ENCODE data around the gene USP47. TPM values are rescaled to one million over a fixed set of nuclear protein-coding genes. Genes with fewer than 3 reads are reported as not detected.

The USP47 gene
- total RNA-seq, 1 experiment from 2014 or later = 37.5 TPM

DNA sequence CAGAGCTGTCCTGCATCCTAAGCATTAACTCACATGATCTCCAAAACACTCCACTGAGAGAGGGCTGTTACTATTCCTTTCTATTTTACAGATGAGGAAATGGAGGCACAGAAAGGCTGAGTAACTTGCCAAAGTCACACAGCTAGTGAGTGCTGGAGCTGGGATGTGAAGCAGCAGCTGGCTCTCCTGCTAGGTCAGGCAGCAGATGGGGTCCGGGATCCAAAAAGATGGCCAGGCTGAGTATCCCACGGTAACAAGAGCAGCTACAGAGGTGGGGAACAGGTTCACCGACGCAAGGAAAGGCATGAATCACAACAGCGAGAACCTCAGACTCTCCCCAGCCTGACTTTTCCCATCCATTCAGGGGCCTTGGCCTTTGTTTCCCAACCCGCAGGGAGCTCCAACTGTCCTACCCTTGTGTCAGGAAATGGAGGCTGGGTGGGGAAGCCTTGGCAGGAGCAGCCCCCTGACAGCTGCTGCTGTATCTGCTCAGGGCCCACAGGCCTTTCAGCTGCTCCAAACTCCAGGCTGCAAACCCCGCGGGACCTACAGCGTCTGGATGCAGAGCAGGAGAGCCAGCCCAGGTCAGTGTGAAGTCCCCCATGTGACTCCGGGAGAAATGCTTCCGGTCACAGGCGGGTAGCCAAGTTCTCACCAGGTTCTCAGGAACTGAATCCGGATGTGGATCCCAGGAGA, 137.2 kb downstream of the USP47 start:
- Mint-ChIP-seq H3K4me3 (ENCODE audit: low read depth, unreplicated experiment) (no peak overlapping the region), H3K4me1 (ENCODE audit: low read depth, unreplicated experiment) (peaks cover 30% of the 10 kb centered on the region), H3K9me3 (ENCODE audit: low read depth, unreplicated experiment) (no peaks in the 10 kb centered on the region), H3K27ac (ENCODE audit: unreplicated experiment) (no peak overlapping the region), H3K36me3 (ENCODE audit: insufficient read depth, unreplicated experiment) (no peaks in the 10 kb centered on the region), H3K27me3 (ENCODE audit: unreplicated experiment) (no peaks in the 10 kb centered on the region)
- no peak for DNase-seq
- intact Hi-C loops (cut with micrococcal nuclease; ENCODE audit: unreplicated experiment) = loop anchor here (10.0 kb wide), 1 partner anchor 46 kb away; no protein-coding TSS in a partner anchor
- TF ChIP-seq, protein P1, sequence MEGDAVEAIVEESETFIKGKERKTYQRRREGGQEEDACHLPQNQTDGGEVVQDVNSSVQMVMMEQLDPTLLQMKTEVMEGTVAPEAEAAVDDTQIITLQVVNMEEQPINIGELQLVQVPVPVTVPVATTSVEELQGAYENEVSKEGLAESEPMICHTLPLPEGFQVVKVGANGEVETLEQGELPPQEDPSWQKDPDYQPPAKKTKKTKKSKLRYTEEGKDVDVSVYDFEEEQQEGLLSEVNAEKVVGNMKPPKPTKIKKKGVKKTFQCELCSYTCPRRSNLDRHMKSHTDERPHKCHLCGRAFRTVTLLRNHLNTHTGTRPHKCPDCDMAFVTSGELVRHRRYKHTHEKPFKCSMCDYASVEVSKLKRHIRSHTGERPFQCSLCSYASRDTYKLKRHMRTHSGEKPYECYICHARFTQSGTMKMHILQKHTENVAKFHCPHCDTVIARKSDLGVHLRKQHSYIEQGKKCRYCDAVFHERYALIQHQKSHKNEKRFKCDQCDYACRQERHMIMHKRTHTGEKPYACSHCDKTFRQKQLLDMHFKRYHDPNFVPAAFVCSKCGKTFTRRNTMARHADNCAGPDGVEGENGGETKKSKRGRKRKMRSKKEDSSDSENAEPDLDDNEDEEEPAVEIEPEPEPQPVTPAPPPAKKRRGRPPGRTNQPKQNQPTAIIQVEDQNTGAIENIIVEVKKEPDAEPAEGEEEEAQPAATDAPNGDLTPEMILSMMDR (IDR thresholded peaks at IDR 0.05; ENCODE audit: unreplicated experiment) = no peak
- CTCF ChIA-PET = interaction anchor here (1.2 kb wide), 1 partner anchor 12 kb away, joined by 5 read pairs; no protein-coding TSS in a partner anchor
- BruUV-seq (replicated peaks) = no TSS peak

DNA sequence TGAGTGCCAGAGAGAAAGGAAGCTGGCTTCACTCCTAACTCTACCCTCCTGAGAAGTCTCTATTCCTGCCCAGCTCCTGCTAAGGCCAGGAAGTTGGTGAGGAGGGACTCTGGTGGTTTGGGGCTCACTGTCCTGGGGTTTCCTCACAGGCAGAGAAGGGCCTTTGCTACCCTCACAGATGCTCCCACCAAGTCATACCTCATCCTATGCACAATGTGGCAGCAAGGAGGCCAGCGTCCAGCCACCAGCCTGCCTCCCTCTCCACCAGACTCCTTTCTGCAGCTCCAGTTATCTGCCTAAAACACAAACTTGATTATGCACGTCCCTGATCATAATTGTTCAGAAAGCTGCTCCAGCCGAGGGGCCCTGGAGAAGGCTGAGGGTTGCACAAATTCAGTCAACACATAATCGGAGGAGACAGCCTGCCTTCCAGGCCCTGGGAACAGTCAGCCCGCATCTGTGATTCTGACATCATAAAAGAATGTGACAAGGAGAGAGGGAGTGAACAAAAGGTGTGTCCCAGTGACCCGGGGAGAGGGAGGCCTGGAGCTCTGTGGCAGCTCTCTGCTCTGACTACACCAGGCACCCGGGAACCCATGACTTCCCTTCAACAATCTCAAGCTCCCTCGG, 137.8 kb downstream of the USP47 start:
- no peak overlapping the region for H3K4me3 Mint-ChIP-seq (ENCODE audit: low read depth, unreplicated experiment)
- DNase-seq = peak; percentile 13
- TF ChIP-seq, protein P1 (IDR thresholded peaks at IDR 0.05; ENCODE audit: unreplicated experiment) = no peak
- no peak overlapping the region for H3K27ac Mint-ChIP-seq (ENCODE audit: unreplicated experiment)
- H3K36me3 Mint-ChIP-seq (ENCODE audit: insufficient read depth, unreplicated experiment) = no peaks in the 10 kb centered on the region
- peaks cover 30% of the 10 kb centered on the region for H3K4me1 Mint-ChIP-seq (ENCODE audit: low read depth, unreplicated experiment)
- no peaks in the 10 kb centered on the region for H3K9me3 Mint-ChIP-seq (ENCODE audit: low read depth, unreplicated experiment)
- CTCF ChIA-PET = interaction anchor here (1.2 kb wide), 1 partner anchor 12 kb away, joined by 5 read pairs; no protein-coding TSS in a partner anchor
- no peaks in the 10 kb centered on the region for H3K27me3 Mint-ChIP-seq (ENCODE audit: unreplicated experiment)
- BruUV-seq (replicated peaks) = no TSS peak
- intact Hi-C loops (cut with micrococcal nuclease; ENCODE audit: unreplicated experiment) = loop anchor here (10.0 kb wide), 1 partner anchor 45 kb away; no protein-coding TSS in a partner anchor

- TF ChIP-seq, protein P1 (IDR thresholded peaks at IDR 0.05; ENCODE audit: unreplicated experiment) = no peak
- H3K4me1 Mint-ChIP-seq (ENCODE audit: low read depth, unreplicated experiment) = peaks cover 30% of the 10 kb centered on the region
- intact Hi-C loops (cut with micrococcal nuclease; ENCODE audit: unreplicated experiment) = no loop called here
- H3K9me3 Mint-ChIP-seq (ENCODE audit: low read depth, unreplicated experiment) = no peaks in the 10 kb centered on the region
- no peaks in the 10 kb centered on the region for H3K36me3 Mint-ChIP-seq (ENCODE audit: insufficient read depth, unreplicated experiment)
- no peak for DNase-seq
- no peaks in the 10 kb centered on the region for H3K27me3 Mint-ChIP-seq (ENCODE audit: unreplicated experiment)
- H3K4me3 Mint-ChIP-seq (ENCODE audit: low read depth, unreplicated experiment) = no peak overlapping the region
- BruUV-seq (replicated peaks) = no TSS peak
- CTCF ChIA-PET = interaction anchor here (1.2 kb wide), 1 partner anchor 13 kb away, joined by 5 read pairs; no protein-coding TSS in a partner anchor
- no peak overlapping the region for H3K27ac Mint-ChIP-seq (ENCODE audit: unreplicated experiment)
Measured at GRCh38 chr11:11980200-11980599, 138.4 kb downstream of the USP47 start.

DNA sequence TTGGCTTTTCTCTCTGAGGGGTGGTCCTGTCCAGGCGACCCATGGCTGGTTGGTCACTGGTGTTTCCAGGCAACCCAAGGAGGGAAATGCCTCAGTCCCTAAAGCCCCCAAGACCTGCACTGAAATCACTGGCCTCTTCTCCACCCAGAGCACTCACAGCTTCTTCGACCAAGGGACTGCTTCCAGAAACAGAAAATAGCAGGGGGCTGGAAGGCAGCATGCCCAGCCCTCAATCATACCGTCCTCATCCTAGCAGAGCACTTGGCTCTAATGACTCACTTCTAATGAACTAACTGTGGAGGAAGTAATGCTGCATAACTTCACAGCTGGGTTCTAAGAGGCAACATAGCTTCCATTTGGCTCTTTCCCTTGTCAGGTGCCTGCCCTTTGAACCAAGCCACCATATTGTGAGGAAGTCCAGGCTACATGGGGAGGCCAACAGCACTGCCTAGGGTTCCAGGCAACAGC, 139.1 kb downstream of the USP47 start:
- CTCF ChIA-PET = no interaction called here
- no peak overlapping the region for H3K4me3 Mint-ChIP-seq (ENCODE audit: low read depth, unreplicated experiment)
- TF ChIP-seq, protein P1 (IDR thresholded peaks at IDR 0.05; ENCODE audit: unreplicated experiment) = no peak
- no TSS peak for BruUV-seq (replicated peaks)
- DNase-seq = no peak
- intact Hi-C loops (cut with micrococcal nuclease; ENCODE audit: unreplicated experiment) = no loop called here
- no peak overlapping the region for H3K27ac Mint-ChIP-seq (ENCODE audit: unreplicated experiment)
- no peaks in the 10 kb centered on the region for H3K9me3 Mint-ChIP-seq (ENCODE audit: low read depth, unreplicated experiment)
- peaks cover 30% of the 10 kb centered on the region for H3K4me1 Mint-ChIP-seq (ENCODE audit: low read depth, unreplicated experiment)
- H3K27me3 Mint-ChIP-seq (ENCODE audit: unreplicated experiment) = no peaks in the 10 kb centered on the region
- H3K36me3 Mint-ChIP-seq (ENCODE audit: insufficient read depth, unreplicated experiment) = no peaks in the 10 kb centered on the region

Data from Calu3 (cell line).